NCI-H2227 (cell line): Measurements from ENCODE around the gene MRPL16.

Experiments used
- DNase-seq: peaks from one replicate; lab custom pipeline; 2025; ENCODE audit not compliant: unreplicated experiment; lab: John Stamatoyannopoulos, UW

MRPL16 gene

DNA sequence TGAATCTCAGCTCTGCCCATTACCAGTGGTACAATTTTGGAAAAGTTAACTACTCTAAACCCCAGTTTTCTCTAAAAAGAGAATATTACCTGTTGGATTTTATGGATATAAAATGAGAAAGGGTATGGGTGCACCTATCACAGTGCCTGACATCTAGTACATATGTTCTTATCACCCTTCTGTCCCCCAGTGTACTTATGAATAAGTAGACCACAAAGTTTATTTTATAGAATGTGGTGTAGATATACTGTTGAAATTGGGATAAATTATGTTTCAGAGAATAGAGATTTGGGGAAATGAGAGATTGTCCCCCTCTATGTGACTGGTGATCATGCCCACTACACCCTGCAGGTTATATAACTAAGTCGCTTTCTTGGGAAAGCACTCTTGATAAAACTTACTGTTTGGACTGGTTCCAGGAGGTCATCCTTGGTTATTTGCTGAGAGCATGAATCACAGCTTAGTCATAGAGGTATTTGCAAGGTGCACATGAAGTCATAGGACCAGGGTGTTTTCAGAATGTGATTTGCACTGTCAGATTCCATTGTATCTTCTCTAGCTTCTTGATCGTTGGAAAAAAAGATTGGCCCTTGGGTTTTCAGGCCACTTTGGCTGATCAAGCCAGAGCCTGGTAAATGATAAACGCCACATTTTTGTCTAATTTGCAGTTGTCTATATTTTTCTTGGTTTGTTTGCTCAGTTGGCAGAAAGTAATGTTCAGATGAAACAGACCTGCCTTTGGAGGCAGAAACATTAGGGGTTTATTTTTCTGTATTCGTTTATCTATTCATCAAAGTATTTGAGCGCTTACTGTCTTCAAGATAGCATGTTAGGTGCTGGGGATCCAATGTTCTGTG, 34.1 kb downstream of the MRPL16 start:
- no peak for DNase-seq

DNA sequence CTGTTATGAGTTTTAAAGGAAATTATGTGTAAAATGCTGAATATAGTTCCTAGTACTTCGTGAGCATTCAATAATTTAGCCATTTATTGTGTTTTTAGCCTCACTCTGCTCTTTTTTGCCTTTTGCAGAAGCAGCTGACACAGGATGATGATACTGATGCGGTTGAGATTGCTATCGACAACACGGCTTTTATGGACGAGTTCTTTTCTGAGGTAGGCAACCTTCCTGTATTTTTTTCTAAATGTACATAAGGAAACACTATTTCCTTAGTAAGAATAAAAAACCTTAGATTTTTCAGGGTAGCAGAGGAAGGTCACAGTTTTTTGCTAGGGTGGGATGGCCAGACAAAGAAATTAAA, 37.5 kb downstream of the MRPL16 start:
- DNase-seq: no peak

DNA sequence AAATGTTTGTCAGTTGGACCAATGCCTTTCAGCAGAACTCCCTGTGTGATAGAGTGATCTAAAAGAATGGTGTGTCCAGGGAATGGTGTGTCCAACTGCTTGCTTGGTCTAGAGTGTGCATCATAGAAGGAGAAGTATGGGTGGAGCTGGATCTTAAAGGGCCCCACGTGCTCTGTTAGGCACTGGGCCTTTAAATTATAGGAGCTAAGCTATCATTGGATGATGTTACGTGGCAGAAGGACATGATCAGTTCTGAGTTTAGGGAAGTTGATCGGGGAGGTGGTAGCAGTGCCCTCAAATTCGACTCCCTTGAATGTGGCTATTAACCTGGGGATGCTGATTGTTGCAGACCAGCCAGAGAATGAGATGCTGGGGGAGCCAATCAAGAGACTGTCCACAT, 39.0 kb downstream of the MRPL16 start:
- DNase-seq: no peak

DNA sequence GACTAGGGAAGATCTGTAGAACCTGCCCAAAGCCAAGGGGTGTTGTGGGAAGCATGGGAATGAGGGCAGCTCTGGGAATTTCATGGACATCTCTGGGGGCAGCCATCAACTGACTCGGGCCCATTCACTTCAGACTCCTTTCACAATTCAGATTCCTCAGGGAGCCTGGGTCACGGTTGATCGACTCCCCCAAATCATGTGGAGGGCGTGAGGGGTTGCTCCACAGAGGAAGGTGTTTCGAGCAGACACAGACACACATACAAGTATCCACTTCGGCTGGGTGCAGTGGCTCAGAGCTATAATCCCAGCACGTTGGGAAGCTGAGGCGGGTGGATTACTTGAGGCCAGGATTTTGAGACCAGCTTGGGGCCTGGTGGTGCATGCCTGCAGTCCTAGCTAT, 39.7 kb downstream of the MRPL16 start:
- DNase-seq: no peak

DNA sequence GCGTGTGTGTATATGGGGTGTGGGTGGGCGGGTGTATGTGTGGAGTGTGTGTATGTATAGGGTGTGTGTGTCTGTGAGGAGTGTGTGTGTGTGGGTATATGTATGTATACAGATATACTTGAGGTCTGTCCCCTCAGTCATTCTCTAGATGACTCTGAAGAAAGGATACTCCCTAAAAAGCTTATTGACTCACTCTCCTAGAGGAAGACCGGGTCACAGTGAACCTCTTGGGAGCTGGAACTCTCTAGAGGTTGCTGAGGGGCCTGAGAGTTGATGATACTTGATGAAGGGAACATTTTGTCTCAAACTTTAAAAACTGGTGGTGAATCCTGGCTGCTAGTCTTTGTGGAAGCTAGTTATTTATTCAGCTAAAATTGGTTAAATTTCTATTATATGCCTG, 40.3 kb downstream of the MRPL16 start:
- no peak for DNase-seq

DNA sequence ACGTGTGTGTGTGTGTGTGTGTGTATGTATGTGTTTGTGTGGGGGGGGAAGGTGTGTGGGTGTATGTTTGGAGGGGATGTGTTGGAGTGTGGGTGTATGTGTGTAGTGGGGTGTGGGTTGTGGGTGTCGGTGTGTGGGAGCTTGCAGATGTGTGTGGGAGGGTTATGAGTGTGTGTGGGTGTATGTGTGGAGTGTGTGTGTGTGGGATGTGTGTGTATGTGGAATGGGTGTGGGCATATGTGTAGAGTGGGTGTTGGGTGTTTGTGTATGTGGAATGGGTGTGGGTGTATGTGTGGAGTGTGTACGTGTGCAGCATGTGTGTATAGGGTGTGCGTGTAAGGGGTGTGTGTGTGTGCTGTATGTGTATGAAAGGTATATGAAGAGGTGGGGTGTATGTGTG, 40.8 kb downstream of the MRPL16 start:
- no peak for DNase-seq

DNA sequence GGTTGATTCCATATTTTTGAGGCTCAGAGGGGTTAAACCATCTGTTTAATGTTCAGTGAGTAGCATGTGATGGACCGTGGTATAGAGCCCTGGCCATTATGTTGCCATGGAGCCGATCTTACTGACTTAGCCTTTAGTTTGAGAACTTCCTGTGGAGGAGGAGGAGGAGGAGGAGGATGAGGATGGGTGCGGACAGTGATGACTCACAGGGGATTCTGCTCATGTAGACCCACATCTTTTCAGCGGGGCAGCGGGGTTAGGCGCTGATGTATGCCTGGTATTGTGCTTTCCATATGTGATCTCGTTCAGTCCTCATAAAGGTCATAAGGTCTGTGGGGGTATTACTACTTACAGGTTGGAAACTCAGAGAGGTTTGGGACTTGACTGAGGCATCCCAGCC, 41.5 kb downstream of the MRPL16 start:
- DNase-seq: no peak

DNA sequence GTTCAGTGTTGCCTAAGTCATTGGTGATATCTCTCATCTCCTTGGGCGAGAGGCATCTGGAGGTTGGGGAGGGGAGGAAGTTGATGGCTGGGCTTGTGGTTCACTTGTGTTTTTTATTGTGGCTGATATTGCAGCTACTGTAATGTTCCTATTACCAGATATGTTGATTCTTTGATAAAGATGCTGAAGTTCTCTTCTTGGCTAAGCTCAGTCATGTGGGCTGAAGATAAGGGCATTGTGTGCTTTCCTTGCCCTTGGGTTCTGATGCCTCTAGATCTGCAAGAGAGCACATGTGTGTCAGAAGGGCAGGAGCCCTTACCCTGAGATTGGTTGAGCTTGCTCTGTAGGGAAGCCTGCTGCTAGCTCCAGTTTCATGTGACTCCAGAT, 43.4 kb downstream of the MRPL16 start:
- no peak for DNase-seq

DNA sequence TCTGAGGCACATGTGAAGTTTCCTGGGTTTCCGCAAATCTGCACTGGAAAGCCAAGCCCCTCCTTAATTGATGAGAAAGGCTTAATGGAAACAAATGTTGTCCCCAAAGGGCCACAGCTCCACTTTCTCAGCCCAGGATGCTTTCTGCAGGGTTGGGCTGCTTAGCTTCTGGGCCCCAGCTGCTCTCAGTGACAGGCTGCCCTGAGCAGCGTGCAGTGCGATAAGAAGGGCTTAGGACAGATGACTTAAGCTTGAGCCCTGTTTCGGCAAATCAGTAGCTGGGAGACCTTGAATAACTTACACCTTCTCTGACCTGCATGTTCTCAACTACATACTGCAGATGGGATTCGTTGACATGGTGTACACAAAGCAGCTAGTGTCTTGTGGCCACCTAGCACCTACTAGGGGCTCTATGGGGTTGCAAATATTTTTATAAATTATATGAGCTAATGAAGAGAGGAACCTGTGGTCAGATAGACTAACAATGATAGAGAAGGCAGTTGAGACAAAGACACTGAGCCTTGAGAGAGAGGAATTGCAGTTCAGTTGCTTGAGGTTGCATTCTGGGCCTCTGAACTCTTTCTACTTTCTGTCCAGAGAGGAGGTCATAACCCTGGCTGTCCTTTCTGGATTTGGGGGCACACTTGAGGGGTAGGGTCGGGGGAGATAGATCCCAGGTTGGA, 43.9 kb downstream of the MRPL16 start:
- no peak for DNase-seq

DNA sequence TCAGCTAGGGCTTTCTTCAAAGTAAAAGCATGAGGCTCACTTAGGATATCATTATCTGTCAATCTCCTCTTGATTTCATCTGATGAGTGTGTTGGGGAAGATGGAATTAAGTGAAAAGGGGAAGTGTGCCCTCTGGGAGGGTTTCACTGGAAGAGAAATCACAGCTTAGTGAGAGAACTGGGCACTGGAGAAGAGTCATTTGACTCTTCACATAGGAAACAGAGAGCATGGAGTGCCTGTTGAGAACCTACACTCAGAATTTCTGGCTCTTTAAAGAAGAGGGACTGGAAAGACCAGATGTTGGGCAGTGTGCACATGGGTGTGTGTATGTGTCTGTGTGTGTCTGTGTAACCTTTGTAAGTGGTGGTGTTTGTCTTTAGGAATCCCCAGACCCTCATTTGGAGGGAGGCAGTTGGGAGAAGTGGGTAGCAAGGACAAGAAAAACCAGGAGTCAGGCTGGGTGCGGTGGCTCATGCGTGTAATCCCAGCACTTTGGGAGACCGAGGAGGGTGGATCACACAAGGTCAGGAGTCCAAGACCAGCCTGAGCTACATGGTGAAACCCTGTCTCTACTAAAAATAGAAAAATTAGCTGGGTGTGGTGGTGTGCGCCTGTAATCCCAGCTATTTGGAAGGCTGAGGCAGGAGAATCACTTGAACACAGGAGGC, 45.4 kb downstream of the MRPL16 start:
- DNase-seq: no peak

DNA sequence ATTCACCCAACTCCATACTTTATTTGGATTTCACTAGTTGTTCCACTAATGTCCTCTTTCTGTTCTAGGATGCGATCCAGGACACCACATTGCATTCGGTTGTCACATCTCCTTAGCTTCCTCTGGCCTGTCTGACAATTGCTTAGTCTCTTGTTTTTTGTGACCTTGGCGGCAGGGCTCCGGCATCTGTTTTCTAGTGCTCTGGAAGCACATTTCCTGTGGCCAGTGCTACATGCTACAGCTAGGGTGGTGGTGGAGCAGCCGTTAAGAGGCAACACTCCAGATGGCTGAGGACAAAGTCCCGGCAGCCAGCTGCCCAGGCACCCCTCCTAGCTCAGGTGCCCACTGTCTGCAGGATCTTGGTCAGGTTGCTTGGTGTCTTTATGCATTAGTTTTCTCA, 48.6 kb downstream of the MRPL16 start:
- no peak for DNase-seq

DNA sequence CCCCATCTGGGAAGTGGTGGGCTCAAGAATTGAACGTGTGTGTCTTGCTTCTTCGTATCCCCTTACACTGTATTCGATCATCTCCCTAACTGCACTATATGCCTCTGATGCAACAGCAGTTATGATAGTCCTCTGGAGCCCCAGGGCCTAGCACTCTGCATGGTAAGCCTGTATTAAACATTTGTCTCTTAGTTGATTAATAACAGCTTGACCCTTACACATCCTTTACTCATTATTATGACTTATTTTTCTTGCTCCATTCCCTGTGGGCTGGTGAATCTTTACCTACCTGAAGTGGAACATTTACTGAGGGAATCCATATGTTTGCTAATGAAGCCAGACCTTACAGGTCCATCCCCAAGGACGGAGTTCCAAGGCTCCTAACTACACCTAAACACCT, 49.8 kb downstream of the MRPL16 start:
- DNase-seq: no peak

DNA sequence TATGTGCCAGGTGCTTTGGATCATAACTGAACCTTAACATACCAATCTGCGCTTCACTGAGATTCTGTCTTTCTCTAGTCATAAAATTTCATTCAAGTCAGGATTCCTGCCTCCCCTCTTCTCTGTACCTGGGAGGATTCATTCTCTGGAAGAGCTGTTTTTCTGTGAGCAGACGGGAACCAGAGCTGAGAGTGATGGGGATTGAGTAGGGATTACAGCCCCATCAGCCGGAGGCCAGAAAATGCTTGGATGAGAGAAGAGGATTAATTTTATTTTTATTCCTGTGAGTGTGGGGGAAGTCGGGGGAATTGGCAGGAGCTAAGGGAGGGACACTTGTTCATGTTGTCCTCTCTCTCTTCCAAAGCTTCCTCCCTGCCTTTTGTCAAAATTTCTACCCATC, 50.7 kb downstream of the MRPL16 start:
- no peak for DNase-seq

DNA sequence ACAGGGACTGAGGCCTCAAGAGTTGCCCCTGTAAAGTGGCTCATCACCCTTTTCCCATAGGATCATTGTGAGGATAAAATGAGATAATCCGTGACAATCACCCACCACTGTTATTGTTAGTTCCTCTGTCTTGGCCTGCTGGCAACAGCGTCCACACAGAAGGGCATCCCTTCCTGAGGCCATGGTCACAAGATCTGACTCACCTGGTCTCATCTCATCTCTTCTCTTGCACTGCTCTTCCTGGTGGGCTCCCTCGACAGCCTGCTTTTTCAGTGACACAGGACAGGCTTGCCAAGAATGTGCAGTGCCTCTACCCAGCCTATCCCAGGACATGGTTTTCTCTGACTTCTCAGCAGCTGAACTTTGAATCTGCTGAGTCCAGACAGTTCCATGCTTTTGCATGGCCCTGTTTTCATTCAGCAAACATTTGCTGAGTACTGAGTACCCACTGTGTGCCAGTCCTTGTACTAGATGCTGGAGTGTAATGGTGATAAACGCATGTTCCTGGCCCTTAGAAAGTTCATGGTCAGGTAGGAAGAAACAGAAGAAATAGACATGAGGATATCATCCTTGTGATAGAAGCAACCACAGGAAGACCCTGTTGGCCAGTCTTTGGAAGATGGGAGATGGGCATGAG, 52.1 kb downstream of the MRPL16 start:
- DNase-seq: no peak

DNA sequence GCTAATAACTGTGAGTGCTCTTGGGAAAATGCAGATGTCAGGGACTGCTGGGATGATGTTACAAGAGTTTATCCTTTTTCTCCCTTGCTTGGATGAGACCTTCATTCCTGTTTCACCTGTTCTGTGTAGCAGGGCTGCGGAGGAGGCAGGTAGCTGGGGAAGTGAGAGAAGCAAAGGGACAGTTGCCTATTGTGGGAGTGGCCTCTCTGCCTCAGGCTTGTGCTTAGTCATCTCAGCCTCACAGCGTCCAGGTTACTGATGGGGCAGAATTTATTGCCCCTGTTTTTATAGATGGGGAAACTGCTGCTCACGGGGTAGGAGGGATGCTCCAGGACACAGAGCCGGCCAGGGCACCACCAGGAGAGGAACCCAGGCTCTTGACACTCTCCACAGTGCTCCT, 53.7 kb downstream of the MRPL16 start:
- no peak for DNase-seq

DNA sequence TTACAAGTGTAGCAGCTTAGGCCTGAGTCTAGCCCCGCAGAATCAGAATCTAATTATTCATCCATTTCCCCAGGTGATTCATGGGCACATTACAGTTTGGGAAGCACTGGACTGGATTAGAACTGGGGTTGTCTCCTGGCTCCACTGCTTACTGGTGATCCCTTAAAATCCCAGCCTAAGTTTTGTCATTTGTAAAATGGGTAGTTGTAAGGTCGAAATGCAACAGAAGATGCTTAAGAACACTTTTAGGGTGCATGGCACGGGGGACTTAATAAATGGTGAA, 54.1 kb downstream of the MRPL16 start:
- no peak for DNase-seq
